Vagina (tissue), 2 donors: ENCODE data around the gene SLIT2.

Source experiments
- POLR2A ChIP-seq, 2 donors: fragments of 450-650 bp; IDR thresholded peaks; one replicate each; pipeline ENCODE4 v1.6.1; 2017; ENCODE audit warnings: antibody characterized with exemption in 2 of 2, mild to moderate bottlenecking in 2 of 2, moderate library complexity in 2 of 2
- TF ChIP-seq, protein P1 (sequence below), 3 experiments: fragments of 450-650 bp in 2 of 3; fragments of 200-600 bp in 1 of 3; sonication (generic) in 1 of 3; IDR thresholded peaks; one replicate each; pipeline ENCODE4 v1.5.1; 2017 to 2019; ENCODE audit warnings: antibody characterized with exemption in 3 of 3, mild to moderate bottlenecking in 2 of 3, moderate library complexity in 2 of 3

DNA sequence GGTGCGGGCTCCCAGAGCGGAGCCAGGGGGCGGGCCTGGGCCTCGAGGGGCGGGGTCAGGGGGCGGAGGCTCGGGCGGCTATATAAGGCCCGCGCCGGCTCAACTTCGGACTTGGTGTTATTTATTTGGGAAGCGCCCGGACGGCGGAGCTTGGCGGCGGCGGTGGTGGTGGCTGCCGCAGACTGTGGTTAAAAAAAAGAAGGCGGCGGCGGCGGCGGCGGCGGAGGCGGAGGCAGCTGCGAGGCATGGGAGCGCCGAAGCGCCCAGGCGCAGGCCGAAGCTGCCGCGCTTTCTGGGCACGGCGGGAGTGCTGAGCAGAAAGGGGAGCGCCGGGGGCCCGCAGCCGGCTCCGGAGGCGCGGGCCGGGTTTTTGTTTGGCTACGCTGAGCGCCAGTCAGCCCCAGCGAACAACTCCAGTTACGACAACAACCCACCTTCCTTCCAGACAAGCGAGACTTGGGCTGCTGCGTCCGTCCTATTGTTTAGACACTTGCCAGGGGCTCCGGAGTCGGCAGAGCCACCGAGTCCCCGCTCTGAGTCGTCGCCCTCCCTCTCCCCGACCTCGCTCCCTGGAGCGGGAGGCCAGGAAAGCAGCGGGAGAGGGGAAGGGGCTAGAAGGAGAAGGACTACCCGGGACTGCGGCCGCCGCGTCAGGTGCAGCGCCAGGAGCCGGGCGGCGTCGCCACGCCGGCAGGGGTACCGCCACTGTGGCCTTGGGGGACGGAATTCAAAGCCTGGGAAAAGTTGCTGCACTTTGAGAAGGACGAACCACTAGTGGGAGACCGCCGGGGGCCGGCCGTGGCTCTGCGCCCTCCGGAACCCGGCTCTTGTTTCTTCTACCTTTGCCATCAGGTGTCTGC lies at the start of gene SLIT2:
- TF ChIP-seq, protein P1, sequence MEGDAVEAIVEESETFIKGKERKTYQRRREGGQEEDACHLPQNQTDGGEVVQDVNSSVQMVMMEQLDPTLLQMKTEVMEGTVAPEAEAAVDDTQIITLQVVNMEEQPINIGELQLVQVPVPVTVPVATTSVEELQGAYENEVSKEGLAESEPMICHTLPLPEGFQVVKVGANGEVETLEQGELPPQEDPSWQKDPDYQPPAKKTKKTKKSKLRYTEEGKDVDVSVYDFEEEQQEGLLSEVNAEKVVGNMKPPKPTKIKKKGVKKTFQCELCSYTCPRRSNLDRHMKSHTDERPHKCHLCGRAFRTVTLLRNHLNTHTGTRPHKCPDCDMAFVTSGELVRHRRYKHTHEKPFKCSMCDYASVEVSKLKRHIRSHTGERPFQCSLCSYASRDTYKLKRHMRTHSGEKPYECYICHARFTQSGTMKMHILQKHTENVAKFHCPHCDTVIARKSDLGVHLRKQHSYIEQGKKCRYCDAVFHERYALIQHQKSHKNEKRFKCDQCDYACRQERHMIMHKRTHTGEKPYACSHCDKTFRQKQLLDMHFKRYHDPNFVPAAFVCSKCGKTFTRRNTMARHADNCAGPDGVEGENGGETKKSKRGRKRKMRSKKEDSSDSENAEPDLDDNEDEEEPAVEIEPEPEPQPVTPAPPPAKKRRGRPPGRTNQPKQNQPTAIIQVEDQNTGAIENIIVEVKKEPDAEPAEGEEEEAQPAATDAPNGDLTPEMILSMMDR (IDR thresholded peaks at IDR 0.05) = no peak
- TF ChIP-seq POLR2A (IDR thresholded peaks at IDR 0.05) = peak in 1 of 2 donors; percentile 85
